ENCODE results near the gene FHOD3.

DNA sequence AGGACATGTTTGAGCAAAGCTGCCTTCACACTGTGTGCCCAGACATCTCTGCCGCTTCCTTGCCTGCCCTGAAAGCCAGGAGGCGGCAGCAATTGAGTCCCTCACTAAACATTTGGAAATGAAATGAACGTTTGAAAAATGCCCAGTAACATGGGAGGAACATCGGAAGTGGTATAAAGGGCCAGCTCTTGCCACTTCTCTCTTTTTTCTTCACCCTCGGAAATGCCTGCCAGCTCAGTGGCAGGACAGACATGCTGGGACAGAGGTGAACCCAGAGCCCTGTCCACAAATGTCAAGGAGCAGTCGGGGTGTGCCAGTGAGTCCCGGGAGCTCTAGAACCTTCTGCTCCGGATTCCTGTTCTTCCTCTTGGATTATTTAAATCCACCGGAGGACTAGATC, 485.2 kb downstream of the FHOD3 start:
- TF ChIP-seq, protein P1, sequence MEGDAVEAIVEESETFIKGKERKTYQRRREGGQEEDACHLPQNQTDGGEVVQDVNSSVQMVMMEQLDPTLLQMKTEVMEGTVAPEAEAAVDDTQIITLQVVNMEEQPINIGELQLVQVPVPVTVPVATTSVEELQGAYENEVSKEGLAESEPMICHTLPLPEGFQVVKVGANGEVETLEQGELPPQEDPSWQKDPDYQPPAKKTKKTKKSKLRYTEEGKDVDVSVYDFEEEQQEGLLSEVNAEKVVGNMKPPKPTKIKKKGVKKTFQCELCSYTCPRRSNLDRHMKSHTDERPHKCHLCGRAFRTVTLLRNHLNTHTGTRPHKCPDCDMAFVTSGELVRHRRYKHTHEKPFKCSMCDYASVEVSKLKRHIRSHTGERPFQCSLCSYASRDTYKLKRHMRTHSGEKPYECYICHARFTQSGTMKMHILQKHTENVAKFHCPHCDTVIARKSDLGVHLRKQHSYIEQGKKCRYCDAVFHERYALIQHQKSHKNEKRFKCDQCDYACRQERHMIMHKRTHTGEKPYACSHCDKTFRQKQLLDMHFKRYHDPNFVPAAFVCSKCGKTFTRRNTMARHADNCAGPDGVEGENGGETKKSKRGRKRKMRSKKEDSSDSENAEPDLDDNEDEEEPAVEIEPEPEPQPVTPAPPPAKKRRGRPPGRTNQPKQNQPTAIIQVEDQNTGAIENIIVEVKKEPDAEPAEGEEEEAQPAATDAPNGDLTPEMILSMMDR (IDR thresholded peaks at IDR 0.05) = no peak
- TF ChIP-seq EP300 (IDR thresholded peaks at IDR 0.05) = no peak
